GM12892 (cell line): ENCODE data around the gene USP36.
A peak's percentile ranks its signal among the peaks of the same experiment; 100 is the strongest.
"Not testable (repeated sequence)": the region's sequence is repeated elsewhere in the genome, so short reads cannot be mapped to it uniquely, and the experiment has no call there.

Experiments
- DNase-seq: peaks from one replicate; pipeline ENCODE4 v3.0.0; 2011; ENCODE audit not compliant: insufficient read length
- FAIRE-seq: peaks from 2 replicates; lab custom pipeline; 2011; peaks lifted over from hg19 to GRCh38; lab: Jason Lieb, UNC
- POLR2A ChIP-seq: IDR thresholded peaks from 2 replicates; pipeline ENCODE4 v1.6.1; 2011; ENCODE audit warnings: low read depth, low read length, control low read depth
- POLR2AphosphoS5 ChIP-seq: IDR thresholded peaks from 2 replicates; pipeline ENCODE4 v1.6.1; 2011; ENCODE audit warnings: low read depth, low read length, control low read depth
- TAF1 ChIP-seq: IDR thresholded peaks from 2 replicates; pipeline ENCODE4 v1.6.1; 2011; ENCODE audit warnings: low read depth, mild to moderate bottlenecking, control low read depth, low read length, borderline replicate concordance

The USP36 gene

GRCh38 chr17:78783711-78784324, 56.8 kb downstream of the USP36 start:
- DNase-seq (no peak), FAIRE-seq (no peak)
- TF ChIP-seq POLR2A = no peak
- no peak for TF ChIP-seq POLR2AphosphoS5
- no peak for TF ChIP-seq TAF1

GRCh38 chr17:78781893-78782304, 58.7 kb downstream of the USP36 start, which contains the start of gene CYTH1:
Gene CYTH1, minus strand, starts transcription at chr17:78782273. Its CDS starts 50 bp downstream, at chr17:78782223.
- FAIRE-seq (no peak), DNase-seq (no peak)
- TF ChIP-seq POLR2AphosphoS5 (no peak), POLR2A (peak; percentile 63; the same call in 1 of the 2 replicates)

GRCh38 chr17:78781104-78781892, 59.3 kb downstream of the USP36 start:
- TF ChIP-seq TAF1 = 0 out of 2 replicates have a peak, but pooled peaks have one; percentile 23
- TF ChIP-seq POLR2A = peak; percentile 28; the same call in 1 of the 2 replicates
- TF ChIP-seq POLR2AphosphoS5 = no peak
- FAIRE-seq (no peak), DNase-seq (no peak)

- TF ChIP-seq POLR2A (no peak), TAF1 (no peak), POLR2AphosphoS5 (no peak)
- no peak for FAIRE-seq
- no peak for DNase-seq
Observed at GRCh38 chr17:78780335-78780734, 60.3 kb downstream of the USP36 start.

GRCh38 chr17:78779850-78780249, 60.8 kb downstream of the USP36 start:
- no peak for TF ChIP-seq TAF1
- no peak for TF ChIP-seq POLR2A
- 0 out of 2 replicates have a peak, but pooled peaks have one; percentile 70 for TF ChIP-seq POLR2AphosphoS5
- FAIRE-seq (peak; percentile 62), DNase-seq (no peak)

- FAIRE-seq, DNase-seq: not testable (repeated sequence)
Observed at GRCh38 chr17:78779286-78779651, 61.3 kb downstream of the USP36 start.

DNA sequence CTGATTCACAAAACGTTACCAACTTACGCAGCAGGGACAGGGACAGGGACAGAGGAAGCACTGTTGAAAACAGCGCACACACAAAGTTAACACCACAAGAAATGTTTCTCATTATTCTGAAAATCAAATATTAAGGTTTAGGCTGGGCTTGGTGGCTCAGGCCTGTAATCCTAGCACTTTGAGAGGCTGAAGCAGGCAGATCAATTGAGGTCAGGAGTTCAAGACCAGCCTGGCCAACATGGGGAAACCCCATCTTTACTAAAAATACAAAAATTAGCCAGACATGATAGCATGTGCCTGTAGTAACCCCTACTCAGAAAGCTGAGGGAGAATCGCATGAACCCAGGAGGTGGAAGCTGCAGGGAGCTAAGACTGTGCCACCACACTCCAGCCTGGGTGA, 62.7 kb downstream of the USP36 start:
- DNase-seq (no peak), FAIRE-seq (peak; percentile 46)
- TF ChIP-seq TAF1 (no peak), POLR2AphosphoS5 (no peak), POLR2A (no peak)

DNA sequence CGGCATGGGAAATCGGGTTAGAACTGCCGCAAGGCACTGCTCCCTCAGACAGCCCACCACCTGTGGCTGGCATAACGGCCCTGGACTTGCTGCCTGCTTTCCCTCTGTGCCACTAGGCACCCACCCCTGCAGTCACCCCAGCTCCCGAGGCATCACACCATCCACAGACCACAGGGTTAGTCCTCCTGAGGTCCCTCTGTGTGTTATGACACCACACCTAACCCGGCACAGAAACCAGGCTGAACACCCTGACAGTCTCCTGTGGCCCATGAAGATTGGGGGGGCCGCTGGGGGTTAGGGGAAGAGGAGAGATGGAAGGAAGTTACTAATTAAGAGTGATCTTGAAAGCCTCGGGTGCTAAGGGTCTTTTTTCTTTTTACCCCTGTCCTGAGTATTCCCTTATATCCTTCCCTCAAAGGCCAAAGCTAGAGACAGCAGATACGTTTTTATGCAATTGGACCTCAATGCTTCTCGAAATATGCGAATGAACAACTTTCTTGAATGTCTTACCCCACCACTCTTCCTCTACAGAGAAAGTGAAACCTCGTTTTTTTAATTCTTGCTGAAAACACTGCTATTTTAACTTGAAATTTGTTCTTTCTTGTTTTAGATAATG, 65.5 kb downstream of the USP36 start:
- TF ChIP-seq POLR2A (peak; percentile 89), TAF1 (no peak; the same call in 1 of the 2 replicates), POLR2AphosphoS5 (peak; percentile 85)
- FAIRE-seq = peak; percentile 67
- no peak for DNase-seq

DNA sequence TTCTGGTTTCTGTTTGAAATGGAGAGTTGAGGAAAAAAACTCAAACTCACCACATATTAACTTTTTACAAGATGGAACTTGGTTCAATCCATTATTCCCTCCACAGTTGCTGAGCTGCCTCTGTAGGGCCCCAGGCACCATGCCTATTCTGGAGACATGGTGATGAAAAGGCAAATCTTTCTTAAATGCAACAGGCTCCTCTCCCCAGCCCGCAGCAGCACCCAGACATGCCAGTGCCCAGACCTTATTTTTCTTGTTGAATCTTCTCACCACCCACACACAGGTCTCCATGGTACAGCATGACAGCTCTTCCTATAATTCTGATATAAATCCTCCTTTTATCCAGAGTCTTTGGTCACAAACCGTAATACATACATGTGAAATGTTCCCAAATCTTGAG, 66.2 kb downstream of the USP36 start:
- DNase-seq (no peak), FAIRE-seq (peak; percentile 5)
- TF ChIP-seq TAF1 (no peak), POLR2A (no peak), POLR2AphosphoS5 (no peak)

- TF ChIP-seq TAF1 = no peak
- DNase-seq (no peak), FAIRE-seq (peak; percentile 58)
Observed at GRCh38 chr17:78771758-78772382, 68.7 kb downstream of the USP36 start.

- FAIRE-seq = no peak
- TF ChIP-seq TAF1 (no peak), POLR2A (no peak), POLR2AphosphoS5 (no peak)
- no peak for DNase-seq
Observed at GRCh38 chr17:78769196-78769773, 71.3 kb downstream of the USP36 start.
